ENCODE data around the gene SYT5. TPM values are rescaled to one million over a fixed set of nuclear protein-coding genes. Genes with fewer than 3 reads are reported as not detected.

SYT5 gene
- total and polyA plus RNA-seq, 2 of the 13 experiments (the other 11 are each of a cell fraction or from before 2014, with no cell fraction given), result not detected

GRCh38 chr19:55209693-55210472, 29.8 kb upstream of the SYT5 start (continued):
- peak; percentile 32; the same call in 1 of the 2 replicates for TF ChIP-seq ZBED4 (CRISPR knock-in tag; IDR thresholded peaks at IDR 0.05; ENCODE audit: borderline replicate concordance)
- peak; percentile 88 for TF ChIP-seq FOSL2 (CRISPR knock-in tag; IDR thresholded peaks at IDR 0.05)
- TF ChIP-seq FOXK2 (IDR thresholded peaks at IDR 0.05), result peak; percentile 77
- 0 out of 2 replicates have a peak, but pooled peaks have one; percentile 25 for TF ChIP-seq POLR2AphosphoS5 (IDR thresholded peaks at IDR 0.05; ENCODE audit: low read depth, low read length)
- no peak for TF ChIP-seq HNF1A (IDR thresholded peaks at IDR 0.05; ENCODE audit: low read depth)
- TF ChIP-seq HNF1A (CRISPR knock-in tag; IDR thresholded peaks at IDR 0.05; ENCODE audit: borderline replicate concordance), result peak; percentile 7; the same call in 1 of the 2 replicates
- TF ChIP-seq ZNF772 (CRISPR knock-in tag; IDR thresholded peaks at IDR 0.05), result peak; percentile 56; the same call in 1 of the 2 replicates
- TF ChIP-seq GPN1 (CRISPR knock-in tag; IDR thresholded peaks at IDR 0.05; ENCODE audit: borderline replicate concordance), result no peak
- no peak for TF ChIP-seq YY1 (IDR thresholded peaks at IDR 0.05; ENCODE audit: insufficient read depth, insufficient replicate concordance, low read depth, low read length)
- peak; percentile 67; the same call in 1 of the 2 replicates for TF ChIP-seq THAP9 (CRISPR knock-in tag; IDR thresholded peaks at IDR 0.05; ENCODE audit: borderline replicate concordance)
- TF ChIP-seq IRF1 (CRISPR knock-in tag; IDR thresholded peaks at IDR 0.05; ENCODE audit: low read depth), result 0 out of 2 replicates have a peak, but pooled peaks have one; percentile 33
- peak; percentile 54 for TF ChIP-seq MED1 (CRISPR knock-in tag; IDR thresholded peaks at IDR 0.05)
- TF ChIP-seq ZNF143 (CRISPR knock-in tag; IDR thresholded peaks at IDR 0.05), result peak; percentile 63
- peak; percentile 58; the same call in 1 of the 2 replicates for TF ChIP-seq ZNF616 (CRISPR knock-in tag; IDR thresholded peaks at IDR 0.05; ENCODE audit: low read depth)
- TF ChIP-seq CENPBD1 (CRISPR knock-in tag; IDR thresholded peaks at IDR 0.05; ENCODE audit: borderline replicate concordance, low read depth), result no peak
- peak; percentile 72; the same call in 1 of the 2 replicates for TF ChIP-seq ZNF484 (CRISPR knock-in tag; IDR thresholded peaks at IDR 0.05; ENCODE audit: borderline replicate concordance, low read depth)
